Endothelial cell of umbilical vein (primary cell): ENCODE results near the gene IL15.

Experiments
- GATA2 ChIP-seq: IDR thresholded peaks from 2 replicates; pipeline ENCODE4 v1.7.0; 2011; ENCODE audit warnings: low read depth, mild to moderate bottlenecking, moderate library complexity, mixed read lengths, low read length; ENCODE audit not compliant: insufficient read length, insufficient read depth
- JUN ChIP-seq: IDR thresholded peaks from 2 replicates; pipeline ENCODE4 v1.6.1; 2011; ENCODE audit warnings: borderline replicate concordance, low read depth; ENCODE audit not compliant: insufficient read length, insufficient read depth
- POLR2A ChIP-seq: IDR thresholded peaks from 2 replicates; pipeline ENCODE4 v1.6.1; 2012; ENCODE audit warnings: low read depth, mild to moderate bottlenecking, control low read depth, low read length
- POLR2AphosphoS5 ChIP-seq: IDR thresholded peaks from 2 replicates; pipeline ENCODE4 v1.6.1; 2012; ENCODE audit warnings: low read depth, mild to moderate bottlenecking, control low read depth, low read length, moderate library complexity; ENCODE audit not compliant: insufficient read depth
- TF ChIP-seq, protein P1 (sequence below): IDR thresholded peaks from 2 replicates; pipeline ENCODE4 v1.6.1; 2011; ENCODE audit not compliant: insufficient read depth, insufficient read length
- TF ChIP-seq, protein P2 (sequence below), 2 donors: IDR thresholded peaks; 1 replicate in 1 of 2; 2 replicates in 1 of 2; pipeline ENCODE4 v1.5.1; 2011; ENCODE audit warnings: low read length in 2 of 2, mild to moderate bottlenecking in 2 of 2, moderate library complexity in 2 of 2, control low read depth in 1 of 2, inconsistent platforms in 1 of 2, low read depth in 1 of 2; ENCODE audit not compliant: insufficient read depth in 1 of 2; ENCODE audit errors: extremely low read depth in 1 of 2

DNA sequence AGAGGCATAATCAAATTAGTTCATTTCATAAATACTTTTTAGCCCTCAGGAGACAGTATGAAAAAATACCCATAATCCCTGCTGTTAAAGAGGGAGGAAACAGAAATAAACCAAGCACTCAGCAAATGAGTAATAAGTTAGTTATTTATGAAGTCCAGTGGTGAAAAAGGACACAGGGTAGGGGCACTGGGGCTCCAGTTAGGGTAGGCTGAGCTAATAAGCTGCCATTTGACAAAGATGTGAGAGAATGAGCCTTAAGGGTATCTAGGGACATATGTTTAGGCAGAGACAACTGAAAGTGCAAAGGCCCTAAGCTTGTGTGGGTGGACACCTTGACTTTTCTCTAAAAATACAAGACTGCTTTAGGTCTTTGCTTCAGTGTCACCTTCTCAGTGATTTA lies 94.4 kb downstream of the IL15 start:
- TF ChIP-seq POLR2A, result no peak
- TF ChIP-seq, protein P1, sequence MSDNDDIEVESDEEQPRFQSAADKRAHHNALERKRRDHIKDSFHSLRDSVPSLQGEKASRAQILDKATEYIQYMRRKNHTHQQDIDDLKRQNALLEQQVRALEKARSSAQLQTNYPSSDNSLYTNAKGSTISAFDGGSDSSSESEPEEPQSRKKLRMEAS, result no peak
- TF ChIP-seq, protein P2, sequence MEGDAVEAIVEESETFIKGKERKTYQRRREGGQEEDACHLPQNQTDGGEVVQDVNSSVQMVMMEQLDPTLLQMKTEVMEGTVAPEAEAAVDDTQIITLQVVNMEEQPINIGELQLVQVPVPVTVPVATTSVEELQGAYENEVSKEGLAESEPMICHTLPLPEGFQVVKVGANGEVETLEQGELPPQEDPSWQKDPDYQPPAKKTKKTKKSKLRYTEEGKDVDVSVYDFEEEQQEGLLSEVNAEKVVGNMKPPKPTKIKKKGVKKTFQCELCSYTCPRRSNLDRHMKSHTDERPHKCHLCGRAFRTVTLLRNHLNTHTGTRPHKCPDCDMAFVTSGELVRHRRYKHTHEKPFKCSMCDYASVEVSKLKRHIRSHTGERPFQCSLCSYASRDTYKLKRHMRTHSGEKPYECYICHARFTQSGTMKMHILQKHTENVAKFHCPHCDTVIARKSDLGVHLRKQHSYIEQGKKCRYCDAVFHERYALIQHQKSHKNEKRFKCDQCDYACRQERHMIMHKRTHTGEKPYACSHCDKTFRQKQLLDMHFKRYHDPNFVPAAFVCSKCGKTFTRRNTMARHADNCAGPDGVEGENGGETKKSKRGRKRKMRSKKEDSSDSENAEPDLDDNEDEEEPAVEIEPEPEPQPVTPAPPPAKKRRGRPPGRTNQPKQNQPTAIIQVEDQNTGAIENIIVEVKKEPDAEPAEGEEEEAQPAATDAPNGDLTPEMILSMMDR (IDR thresholded peaks at IDR 0.05; ENCODE audit: extremely low read depth in 1 of 2, insufficient read depth in 1 of 2, low read depth in 1 of 2, low read length in 2 of 2), result no peak
- TF ChIP-seq POLR2AphosphoS5, result no peak
- no peak for TF ChIP-seq JUN
- no peak for TF ChIP-seq GATA2
